GM21737 (cell line): ENCODE results near the gene ALCAM.

Experiments
- ATAC-seq: cut with Tn5 transposase; IDR thresholded peaks from one replicate; pipeline ENCODE4 v1.9.1; 2021; ENCODE audit warnings: mild to moderate bottlenecking, moderate library complexity; ENCODE audit not compliant: unreplicated experiment

ALCAM gene

GRCh38 chr3:105615814-105616213 lies 249.1 kb downstream of the ALCAM start:
- ATAC-seq = no peak

- ATAC-seq = no peak
Measured at GRCh38 chr3:105616374-105617121, 249.8 kb downstream of the ALCAM start.

- ATAC-seq = no peak
Measured at GRCh38 chr3:105618556-105618955, 251.8 kb downstream of the ALCAM start.

- no peak for ATAC-seq
Measured at GRCh38 chr3:105619651-105620050, 252.9 kb downstream of the ALCAM start.

- ATAC-seq = no peak
Measured at GRCh38 chr3:105620236-105620635, 253.5 kb downstream of the ALCAM start.

GRCh38 chr3:105622169-105622568 lies 255.5 kb downstream of the ALCAM start:
- no peak for ATAC-seq
